GM21723 (cell line): ENCODE results near the gene MIB2.

Source experiments
- ATAC-seq: cut with Tn5 transposase; IDR thresholded peaks from one replicate; pipeline ENCODE4 v1.9.1; 2021; ENCODE audit warnings: mild to moderate bottlenecking, moderate library complexity; ENCODE audit not compliant: unreplicated experiment

Gene MIB2

DNA sequence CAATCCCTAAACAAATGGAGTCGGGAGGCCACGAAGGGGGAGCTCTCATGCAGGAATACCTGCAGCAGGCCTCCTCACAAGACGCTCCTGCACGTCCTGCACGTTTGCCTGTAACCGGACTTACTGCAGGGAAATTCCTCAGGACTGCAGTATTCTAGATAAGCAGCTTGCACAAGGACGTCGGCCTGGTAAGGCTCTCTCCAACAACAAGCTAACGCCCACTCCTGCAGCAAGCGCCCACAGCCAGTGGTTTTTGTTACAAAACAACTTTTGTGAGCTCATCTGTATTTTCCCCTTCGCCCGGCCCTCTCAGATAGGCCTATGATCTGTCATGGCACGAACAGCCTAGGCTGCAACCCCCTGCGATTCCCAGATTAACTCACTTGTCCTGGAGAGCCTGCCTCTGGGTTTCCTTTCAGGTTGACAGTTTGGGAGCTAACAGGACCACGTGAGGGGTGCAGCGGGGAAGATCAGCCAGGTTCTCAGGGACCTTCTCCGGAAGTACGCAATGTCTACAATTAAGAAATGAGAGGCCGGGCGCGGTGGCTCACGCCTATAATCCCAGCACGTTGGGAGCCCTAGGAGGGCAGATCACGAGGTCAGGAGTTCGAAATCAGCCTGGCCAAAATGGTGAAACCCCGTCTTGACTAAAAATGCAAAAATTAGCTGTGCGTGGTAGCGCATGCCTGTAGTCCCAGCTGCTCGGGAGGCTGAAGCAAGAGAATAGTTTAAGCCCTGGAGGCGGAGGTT, 921 bp upstream of the MIB2 start:
- no peak for ATAC-seq

DNA sequence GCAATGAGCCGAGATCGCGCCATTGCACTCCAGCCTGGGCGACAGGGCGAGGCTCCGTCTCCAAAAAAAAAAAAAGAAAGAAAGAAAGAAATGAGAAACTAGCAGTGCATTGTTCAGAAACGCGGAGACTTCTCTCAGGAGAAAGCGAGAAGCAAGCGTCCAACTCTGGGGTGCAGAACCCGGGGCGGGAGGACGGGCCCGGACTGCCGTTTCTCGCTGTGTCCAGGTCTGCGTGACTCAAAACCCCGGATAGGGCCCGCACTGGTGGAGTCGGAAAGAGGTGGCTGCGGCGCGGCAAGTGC, 395 bp upstream of the MIB2 start:
- no peak for ATAC-seq

GRCh38 chr1:1616045-1616790, 918 bp downstream of the MIB2 start:
- ATAC-seq = peak; percentile 22

GRCh38 chr1:1616838-1617237, 1.5 kb downstream of the MIB2 start:
- ATAC-seq = no peak

DNA sequence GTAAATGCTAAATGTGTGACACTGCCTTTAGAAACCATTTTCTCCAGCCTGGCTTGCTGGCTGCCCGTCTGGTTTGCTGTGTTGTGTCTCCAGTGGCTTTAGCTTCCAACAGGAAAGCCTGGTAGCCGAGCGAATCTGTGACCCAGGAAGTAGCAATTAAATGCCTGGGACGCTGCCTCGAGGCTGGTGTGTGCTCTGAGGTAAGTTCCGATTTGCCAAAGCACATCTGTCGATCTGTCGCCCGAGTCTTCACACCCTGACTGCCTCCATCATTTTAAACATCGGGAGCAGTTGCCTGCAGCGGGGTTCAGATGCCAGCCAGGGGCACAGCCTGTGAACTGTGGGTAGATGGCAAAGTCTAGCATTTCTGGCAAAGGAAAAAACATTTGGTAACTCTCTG, 2.2 kb downstream of the MIB2 start:
- ATAC-seq = no peak

- ATAC-seq = no peak
These were observed 2.6 kb downstream of the MIB2 start for GRCh38 chr1:1617925-1618324.

DNA sequence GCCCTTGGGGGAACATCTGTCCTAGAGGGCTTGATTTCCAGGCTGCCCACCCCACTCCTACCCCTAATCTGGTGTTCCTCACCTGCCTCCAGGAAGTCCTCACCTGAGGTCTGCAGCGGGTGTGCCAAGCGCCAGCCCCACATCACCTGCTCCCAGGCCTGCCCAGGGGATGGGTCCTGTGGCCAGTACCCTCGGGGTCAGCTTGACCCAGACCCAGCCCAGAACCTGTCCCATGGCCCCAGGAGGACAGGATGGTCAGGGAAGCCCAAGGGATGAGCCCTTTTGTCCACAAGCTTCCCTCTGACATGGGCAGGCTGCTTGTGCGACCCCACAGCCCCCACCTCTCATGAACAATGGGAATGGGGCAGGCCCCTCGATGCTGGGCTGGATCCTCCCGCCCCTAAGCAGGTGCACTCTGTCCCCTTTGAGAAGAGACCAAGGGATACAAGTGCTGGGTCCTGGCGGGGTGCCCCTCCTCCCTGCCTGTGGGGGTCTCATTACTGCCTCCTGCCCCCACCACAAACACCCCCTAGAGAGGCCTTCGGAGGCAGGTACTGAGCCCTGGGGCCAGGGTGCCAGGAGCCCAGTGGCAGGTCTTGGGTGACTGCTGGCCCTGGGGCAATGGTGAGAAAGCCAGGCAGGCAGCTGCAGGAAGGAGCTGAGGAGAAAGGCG, 3.2 kb downstream of the MIB2 start:
- ATAC-seq = no peak

DNA sequence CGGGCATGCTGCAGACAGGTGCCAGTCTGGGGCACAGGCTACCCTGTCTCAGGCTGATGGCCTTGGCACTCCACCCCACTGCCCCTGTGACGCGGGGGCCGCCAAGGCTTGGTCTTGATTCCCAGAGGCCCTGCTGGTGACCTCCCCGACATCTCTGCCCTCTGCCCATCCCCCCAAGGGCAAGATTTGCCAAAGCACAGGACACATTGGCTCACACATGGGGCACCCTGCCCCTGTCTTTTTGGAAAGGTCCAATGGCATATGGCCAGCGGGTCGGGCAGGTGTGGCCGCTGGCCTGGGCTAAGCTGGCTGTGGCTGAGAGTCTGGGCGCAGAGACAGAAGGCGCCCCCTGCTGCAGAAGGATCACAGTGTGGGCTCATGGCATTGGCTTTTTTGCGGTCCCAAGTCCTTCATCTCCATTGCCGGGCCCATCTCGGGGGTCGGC, 4.6 kb downstream of the MIB2 start:
- no peak for ATAC-seq

DNA sequence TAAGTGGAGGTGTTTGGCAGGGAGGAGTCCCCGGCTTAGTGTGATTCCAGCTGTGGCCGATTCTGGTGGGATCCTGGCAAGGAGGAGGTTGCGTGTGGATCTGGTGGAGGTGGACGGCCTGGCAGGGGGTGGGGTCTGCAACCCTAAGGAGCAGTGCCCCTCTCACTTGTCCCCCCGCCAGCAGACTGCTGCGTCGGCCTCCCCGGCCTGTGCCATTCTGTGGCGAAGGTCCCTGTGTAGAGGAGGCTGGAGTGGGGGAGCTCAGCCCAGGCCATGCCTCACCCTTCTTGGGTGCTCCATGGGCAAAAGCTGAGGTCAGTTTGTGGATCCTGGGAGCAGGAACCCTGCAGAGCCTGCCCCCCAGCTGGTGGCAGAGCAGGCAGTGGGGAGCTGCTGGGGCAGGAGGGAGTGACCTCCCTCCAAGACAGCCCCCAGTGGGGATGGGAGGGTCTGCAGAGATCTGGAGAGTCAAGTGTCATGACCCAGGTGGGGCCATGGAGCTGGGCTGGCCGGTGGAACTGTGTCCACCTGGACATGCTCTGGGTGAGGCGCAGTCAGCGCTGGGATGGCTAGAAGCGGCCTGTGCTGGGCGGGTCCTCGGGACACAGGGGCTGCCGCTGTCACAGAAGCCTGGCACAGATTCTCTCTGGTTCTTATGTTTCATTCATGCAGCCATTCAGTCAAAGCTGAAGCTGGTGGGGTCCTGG, 5.3 kb downstream of the MIB2 start:
- ATAC-seq = no peak

GRCh38 chr1:1621173-1622009, 6.1 kb downstream of the MIB2 start:
- ATAC-seq = no peak

DNA sequence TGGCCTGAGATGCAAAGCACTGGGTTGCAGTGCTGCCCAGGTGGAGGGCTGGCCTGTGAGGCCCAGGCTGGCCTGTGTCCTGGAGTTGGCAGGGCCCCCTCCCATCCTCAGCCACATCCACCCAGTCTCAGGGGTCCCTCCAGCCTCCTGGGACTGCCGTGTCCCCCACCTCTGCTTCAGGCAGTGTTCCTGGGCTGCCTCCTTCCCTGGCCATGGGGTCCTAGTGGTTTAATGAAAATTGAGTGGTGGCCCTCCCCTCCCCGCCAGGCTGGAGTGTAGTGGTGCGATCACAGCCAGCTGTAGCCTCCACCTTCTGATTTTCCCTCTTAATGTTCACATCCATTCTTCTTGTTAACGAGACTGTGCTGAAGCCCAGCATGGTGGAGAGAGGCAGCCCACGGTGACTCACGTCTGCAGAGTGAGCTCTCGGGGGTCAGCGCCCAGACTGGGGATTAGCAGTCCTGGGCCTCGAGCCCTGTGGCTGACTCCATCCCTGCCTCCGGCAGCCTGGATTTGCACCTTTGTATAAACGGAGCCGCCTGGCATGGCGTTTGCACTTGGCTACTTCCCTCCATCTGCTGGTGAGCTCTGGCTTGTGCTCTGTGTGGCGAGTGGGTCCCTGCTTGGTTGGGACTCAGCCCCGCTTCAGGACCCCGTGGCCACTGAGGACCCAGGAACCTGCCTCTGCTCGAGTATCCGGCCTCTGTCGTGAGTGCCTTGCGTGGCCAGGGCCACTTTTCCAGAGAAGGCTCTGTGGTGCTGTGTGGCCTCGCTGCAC, 6.9 kb downstream of the MIB2 start:
- no peak for ATAC-seq

- ATAC-seq = no peak
These were observed 7.4 kb downstream of the MIB2 start for GRCh38 chr1:1622788-1623094.

GRCh38 chr1:1623181-1623630, 7.9 kb downstream of the MIB2 start:
- no peak for ATAC-seq

DNA sequence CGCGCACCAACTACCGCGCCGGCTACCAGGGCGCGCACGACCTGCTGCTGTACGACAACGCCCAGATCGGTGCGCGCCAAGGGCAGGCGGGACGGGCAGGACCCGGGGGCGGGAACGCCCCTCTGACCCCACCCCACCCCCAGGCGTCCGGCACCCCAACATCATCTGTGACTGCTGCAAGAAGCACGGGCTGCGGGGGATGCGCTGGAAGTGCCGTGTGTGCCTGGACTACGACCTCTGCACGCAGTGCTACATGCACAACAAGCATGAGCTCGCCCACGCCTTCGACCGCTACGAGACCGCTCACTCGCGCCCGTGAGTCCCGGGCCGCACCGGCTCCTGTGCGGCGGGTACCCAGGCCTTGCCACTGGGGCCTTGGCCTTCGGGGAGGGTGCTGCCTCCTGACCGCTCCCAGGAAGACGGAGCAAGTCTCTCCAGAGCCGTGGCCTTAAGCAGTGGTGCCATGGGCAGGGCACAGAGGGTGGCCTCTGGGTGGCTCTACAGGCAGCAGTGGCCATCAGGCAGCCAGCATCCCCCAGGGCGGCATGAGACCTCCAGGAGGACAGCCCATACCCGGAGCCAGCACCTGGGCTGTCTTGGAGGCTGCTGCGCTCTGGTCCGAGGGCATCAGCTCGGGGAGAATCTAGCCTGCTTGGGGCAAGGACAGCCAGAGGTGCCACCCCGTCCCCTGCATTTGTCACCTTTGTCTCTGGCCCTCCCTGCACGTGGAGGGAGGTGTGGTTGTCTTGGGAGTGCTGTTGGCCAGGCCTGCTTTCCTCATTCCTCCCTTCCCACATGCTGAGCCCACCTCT, 8.5 kb downstream of the MIB2 start:
- no peak for ATAC-seq

DNA sequence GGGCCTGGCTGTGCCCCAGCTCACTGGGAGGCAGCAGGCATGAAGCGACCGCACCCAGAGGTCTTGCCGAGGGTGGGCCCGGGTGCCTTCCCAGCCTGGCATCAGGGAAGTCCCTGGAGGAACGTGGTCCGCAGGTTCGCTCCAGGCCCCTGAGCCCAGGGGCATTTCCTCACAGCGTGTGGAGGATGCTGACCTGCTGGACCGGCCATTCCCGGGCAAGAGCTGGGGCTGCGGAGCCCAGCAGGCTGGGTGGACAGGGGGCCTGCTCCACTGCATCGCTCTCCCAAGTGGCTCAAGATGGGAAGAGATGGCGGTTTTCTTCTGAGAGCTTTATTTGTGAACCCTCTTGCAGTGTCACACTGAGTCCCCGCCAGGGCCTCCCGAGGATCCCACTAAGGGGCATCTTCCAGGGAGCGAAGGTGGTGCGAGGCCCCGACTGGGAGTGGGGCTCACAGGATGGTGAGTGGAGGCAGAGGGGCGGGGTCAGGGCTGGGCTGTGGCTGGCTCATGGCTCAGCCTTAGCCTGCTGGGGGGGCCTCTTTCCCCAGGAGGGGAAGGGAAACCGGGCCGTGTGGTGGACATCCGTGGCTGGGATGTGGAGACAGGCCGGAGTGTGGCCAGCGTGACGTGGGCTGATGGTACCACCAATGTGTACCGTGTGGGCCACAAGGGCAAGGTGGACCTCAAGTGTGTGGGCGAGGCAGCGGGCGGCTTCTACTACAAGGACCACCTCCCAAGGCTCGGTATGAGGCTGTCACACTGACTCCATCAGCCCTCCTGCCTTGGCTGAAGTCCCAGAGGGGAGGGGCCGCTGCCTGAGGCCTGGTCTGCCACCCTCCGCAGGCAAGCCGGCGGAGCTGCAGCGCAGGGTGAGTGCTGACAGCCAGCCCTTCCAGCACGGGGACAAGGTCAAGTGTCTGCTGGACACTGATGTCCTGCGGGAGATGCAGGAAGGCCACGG, 9.4 kb downstream of the MIB2 start:
- ATAC-seq = no peak

DNA sequence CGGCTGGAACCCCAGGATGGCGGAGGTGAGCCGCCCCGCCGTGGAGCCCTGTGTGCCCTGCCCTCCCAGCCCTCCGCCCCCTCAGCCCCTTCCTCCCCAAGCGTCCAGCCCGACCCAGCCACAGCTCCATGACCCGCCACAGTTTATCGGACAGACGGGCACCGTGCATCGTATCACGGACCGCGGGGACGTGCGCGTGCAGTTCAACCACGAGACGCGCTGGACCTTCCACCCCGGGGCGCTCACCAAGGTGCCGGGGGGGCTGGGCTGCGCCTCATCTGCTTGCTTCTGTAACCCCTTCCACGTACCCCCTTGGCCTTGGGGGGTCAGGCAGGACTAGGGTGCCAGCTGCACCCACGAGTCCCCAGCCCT, 10.1 kb downstream of the MIB2 start:
- ATAC-seq = no peak

- no peak for ATAC-seq
These were observed 10.5 kb downstream of the MIB2 start for GRCh38 chr1:1625824-1626206.
